H1 (cell line): Measurements from ENCODE around the gene COG7. TPM values are rescaled to one million over a fixed set of nuclear protein-coding genes. Genes with fewer than 3 reads are reported as not detected.

Experiments
- CTCF ChIA-PET: fragments of 300-600 bp; sonication (Branson Sonifier 250); formaldehyde crosslinking; loops from one replicate; lab custom pipeline; 2021; ENCODE audit not compliant: partially characterized antibody; lab: Charles Lee
- POLR2A ChIA-PET: fragments of 300-600 bp; sonication (Branson Sonifier 250); formaldehyde crosslinking; loops from one replicate; lab custom pipeline; 2021; ENCODE audit warnings: inconsistent platforms; ENCODE audit not compliant: partially characterized antibody; lab: Charles Lee
- DNase-seq, 2 experiments: peaks; one replicate each; pipeline versions ENCODE4 v3.0.0 to v3.0.0-alpha.2; 2010 to 2022; ENCODE audit warnings: low spot score in 2 of 2, low read depth in 1 of 2, mixed read lengths in 1 of 2
- FAIRE-seq: peaks from 2 replicates; lab custom pipeline; 2011; peaks lifted over from hg19 to GRCh38; lab: Jason Lieb, UNC
- H2AFZ ChIP-seq: 2 replicates; pipeline ENCODE4 v1.8.1; 2012; ENCODE audit warnings: low read length, inconsistent platforms
- H2AK5ac ChIP-seq: 2 replicates; pipeline ENCODE4 v1.6.1; 2013; ENCODE audit warnings: low read depth, low read length
- H2BK120ac ChIP-seq: replicated peaks from 2 replicates; pipeline ENCODE3; 2013; ENCODE audit warnings: low read depth, low read length, inconsistent platforms
- H2BK12ac ChIP-seq: 2 replicates; pipeline ENCODE4 v1.6.1; 2013; ENCODE audit warnings: low read depth, low read length
- H2BK15ac ChIP-seq: 2 replicates; pipeline ENCODE4 v1.6.1; 2013; ENCODE audit warnings: low read length
- H2BK20ac ChIP-seq: 2 replicates; pipeline ENCODE4 v1.6.1; 2013; ENCODE audit warnings: low read length
- H2BK5ac ChIP-seq: 2 replicates; pipeline ENCODE4 v1.6.1; 2013; ENCODE audit warnings: low read depth, low read length
- H3K14ac ChIP-seq: 2 replicates; pipeline ENCODE4 v1.6.1; 2013; ENCODE audit warnings: inconsistent platforms; ENCODE audit not compliant: insufficient read length
- H3K18ac ChIP-seq: 2 replicates; pipeline ENCODE4 v1.6.1; 2013; ENCODE audit warnings: low read length; ENCODE audit errors: extremely low read depth
- H3K23ac ChIP-seq: 2 replicates; pipeline ENCODE4 v1.6.1; 2013; ENCODE audit warnings: inconsistent platforms; ENCODE audit not compliant: insufficient read length
- H3K23me2 ChIP-seq: 2 replicates; pipeline ENCODE4 v1.6.1; 2013; ENCODE audit warnings: low read depth, low read length
- H3K27ac ChIP-seq: 2 replicates; pipeline ENCODE4 v1.6.1; 2011; ENCODE audit warnings: low read depth, low read length, inconsistent platforms
- H3K27me3 ChIP-seq, 4 experiments: replicated peaks in 1 of 4; 1 replicate in 1 of 4; 2 replicates in 3 of 4; pipeline versions ENCODE4 v1.6.1 to v1.8.1; 2011 to 2013; ENCODE audit warnings: low read length in 3 of 4, mild to moderate bottlenecking in 3 of 4, inconsistent platforms in 2 of 4, mixed read lengths in 2 of 4, moderate library complexity in 1 of 4; ENCODE audit not compliant: control insufficient read depth in 3 of 4, insufficient read depth in 3 of 4; ENCODE audit errors: extremely low read depth in 1 of 4
- H3K36me3 ChIP-seq, 4 experiments: 2 replicates each; pipeline versions ENCODE4 v1.6.1 to v1.8.1; 2011 to 2013; ENCODE audit warnings: mild to moderate bottlenecking in 4 of 4, low read length in 3 of 4, moderate library complexity in 2 of 4, control low read depth in 1 of 4, inconsistent platforms in 1 of 4; ENCODE audit not compliant: insufficient read depth in 4 of 4, control insufficient read depth in 2 of 4
- H3K4ac ChIP-seq: replicated peaks from 2 replicates; pipeline ENCODE3; 2013; ENCODE audit warnings: low read length, low read depth, mixed read lengths, inconsistent platforms; ENCODE audit not compliant: insufficient read length
- H3K4me1 ChIP-seq, 4 experiments: replicated peaks in 1 of 4; 1 replicate in 1 of 4; 2 replicates in 3 of 4; pipeline versions ENCODE4 v1.6.1 to v1.8.1; 2011 to 2013; ENCODE audit warnings: low read length in 3 of 4, inconsistent platforms in 2 of 4, mixed read lengths in 1 of 4; ENCODE audit not compliant: insufficient read depth in 4 of 4, control insufficient read depth in 3 of 4
- H3K4me2 ChIP-seq, 2 experiments: 2 replicates each; pipeline versions ENCODE4 v1.6.1 to v1.8.1; 2011 to 2013; ENCODE audit warnings: low read depth in 2 of 2, low read length in 2 of 2, control low read depth in 1 of 2, inconsistent platforms in 1 of 2, mild to moderate bottlenecking in 1 of 2; ENCODE audit not compliant: insufficient read depth in 1 of 2
- H3K4me3 ChIP-seq, 4 experiments: fragments of 200-600, 300-600 bp in 1 of 4; sonication (generic), shearing (Covaris generic), sonication (Bioruptor Twin) in 1 of 4; 2 replicates each; pipeline versions ENCODE4 v1.5.1 to v1.8.1; 2011 to 2016; ENCODE audit warnings: low read length in 4 of 4, low read depth in 3 of 4, control low read depth in 2 of 4, inconsistent platforms in 2 of 4, mild to moderate bottlenecking in 2 of 4, mixed read lengths in 1 of 4, moderate library complexity in 1 of 4; ENCODE audit not compliant: insufficient read depth in 2 of 4; ENCODE audit errors: extremely low read depth in 1 of 4
- H3K56ac ChIP-seq: replicated peaks from 2 replicates; pipeline ENCODE3; 2013; ENCODE audit warnings: low read depth, mild to moderate bottlenecking, mixed read lengths, low read length, inconsistent platforms; ENCODE audit not compliant: insufficient read length
- H3K79me1 ChIP-seq: 2 replicates; pipeline ENCODE4 v1.6.1; 2013; ENCODE audit warnings: low read depth, low read length, control low read depth
- H3K79me2 ChIP-seq, 2 experiments: 2 replicates each; pipeline versions ENCODE4 v1.6.1 to v1.8.1; 2012 to 2013; ENCODE audit warnings: low read length in 2 of 2, mild to moderate bottlenecking in 2 of 2, inconsistent platforms in 1 of 2; ENCODE audit not compliant: insufficient read depth in 2 of 2, control insufficient read depth in 1 of 2
- H3K9ac ChIP-seq, 4 experiments: replicated peaks in 1 of 4; 1 replicate in 1 of 4; 2 replicates in 3 of 4; pipeline versions ENCODE4 v1.6.1 to v1.8.1; 2011 to 2013; ENCODE audit warnings: low read depth in 3 of 4, low read length in 3 of 4, control low read depth in 2 of 4, mild to moderate bottlenecking in 2 of 4, moderate library complexity in 2 of 4, inconsistent platforms in 1 of 4; ENCODE audit errors: extremely low read depth in 1 of 4
- H3K9me3 ChIP-seq, 2 experiments: 2 replicates each; pipeline versions ENCODE4 v1.6.1 to v1.8.1; 2012 to 2013; ENCODE audit warnings: mild to moderate bottlenecking in 2 of 2, moderate library complexity in 2 of 2, control low read depth in 1 of 2, inconsistent platforms in 1 of 2, low read depth in 1 of 2, low read length in 1 of 2, mixed read lengths in 1 of 2; ENCODE audit not compliant: insufficient read depth in 2 of 2
- H4K20me1 ChIP-seq, 2 experiments: replicated peaks in 1 of 2; 2 replicates each; pipeline versions ENCODE3 to v1.8.1; 2011 to 2013; ENCODE audit warnings: inconsistent platforms in 2 of 2, low read length in 2 of 2, mild to moderate bottlenecking in 1 of 2; ENCODE audit not compliant: insufficient read depth in 2 of 2, control insufficient read depth in 1 of 2
- H4K5ac ChIP-seq: 2 replicates; pipeline ENCODE4 v1.6.1; 2013; ENCODE audit warnings: low read length, low read depth, mixed read lengths, inconsistent platforms; ENCODE audit not compliant: insufficient read length
- H4K8ac ChIP-seq: 2 replicates; pipeline ENCODE4 v1.8.0; 2013; ENCODE audit warnings: mild to moderate bottlenecking, moderate library complexity, low read length, inconsistent platforms; ENCODE audit not compliant: insufficient read depth; ENCODE audit errors: extremely low read depth
- H4K91ac ChIP-seq: replicated peaks from 2 replicates; pipeline ENCODE3; 2013; ENCODE audit warnings: low read length, mixed read lengths, inconsistent platforms; ENCODE audit not compliant: insufficient read length
- BCL11A ChIP-seq, 2 experiments: IDR thresholded peaks; one replicate each; pipeline ENCODE4 v1.6.1; 2011; ENCODE audit warnings: low read depth in 2 of 2, low read length in 2 of 2, mild to moderate bottlenecking in 2 of 2
- CHD2 ChIP-seq: IDR thresholded peaks from 2 replicates; pipeline ENCODE4 v1.6.1; 2012; ENCODE audit warnings: low read length, improper control_type of control experiment
- CREB1 ChIP-seq: IDR thresholded peaks from 2 replicates; pipeline ENCODE4 v1.6.1; 2012; ENCODE audit warnings: inconsistent platforms
- EGR1 ChIP-seq: IDR thresholded peaks from 2 replicates; pipeline ENCODE4 v1.6.1; 2011; ENCODE audit warnings: low read depth, low read length, borderline replicate concordance
- PHF8 ChIP-seq: fragments of 200-600 bp; sonication (generic); conservative IDR thresholded peaks from 2 replicates; pipeline ENCODE4 v1.7.1; 2012; ENCODE audit warnings: low read depth, mild to moderate bottlenecking, inconsistent platforms, low read length, moderate library complexity
- YY1 ChIP-seq: IDR thresholded peaks from 2 replicates; pipeline ENCODE4 v1.6.1; 2011; ENCODE audit warnings: low read depth, mild to moderate bottlenecking, low read length
- WGBS, 2 experiments: shearing (Covaris generic) in 1 of 2; methylation state at CpG; one replicate each; pipeline versions ENCODE4 v1.1.6 to v1.1.7; 2013 to 2015; ENCODE audit warnings: low lambda C conversion rate in 2 of 2, mixed read lengths in 2 of 2, inconsistent platforms in 1 of 2, low coverage in 1 of 2, missing lambda C conversion rate in 1 of 2; ENCODE audit not compliant: insufficient replicate concordance in 2 of 2, insufficient coverage in 1 of 2, insufficient read length in 1 of 2; ENCODE audit errors: extremely low coverage in 1 of 2, missing lambda C conversion rate in 1 of 2; 5-methylcytosine and 5-hydroxymethylcytosine counted together
- polyA plus RNA-seq, 7 experiments: library from polyadenylated mRNA; depleted of rRNA in 3 of 7; stranded (reverse) in 5 of 7; unstranded in 2 of 7; fragments of >200 nt in 5 of 7; fragments of 200-250 nt in 2 of 7; gene quantifications; 1 replicate in 5 of 7; 2 replicates in 1 of 7; 4 replicates in 1 of 7; pipeline versions ENCODE4 v1.2.1 to v1.2.3, GENCODE V29; 2011 to 2013; ENCODE audit warnings: missing spikeins in 2 of 7, mixed read lengths in 2 of 7
- total RNA-seq: library from RNA; stranded (reverse); fragmentation: NEBNext Ultra II Directional; extraction: Animal tissue kit (Norgen Biotek cat#: 25700); gene quantifications from 2 replicates; pipeline ENCODE4 v1.2.1, GENCODE V29; 2021

Gene COG7
- total and polyA plus RNA-seq, 2 of the 8 experiments (the other 6 are each of a cell fraction or from before 2014, with no cell fraction given) = 17.2 to 40.4 TPM

DNA sequence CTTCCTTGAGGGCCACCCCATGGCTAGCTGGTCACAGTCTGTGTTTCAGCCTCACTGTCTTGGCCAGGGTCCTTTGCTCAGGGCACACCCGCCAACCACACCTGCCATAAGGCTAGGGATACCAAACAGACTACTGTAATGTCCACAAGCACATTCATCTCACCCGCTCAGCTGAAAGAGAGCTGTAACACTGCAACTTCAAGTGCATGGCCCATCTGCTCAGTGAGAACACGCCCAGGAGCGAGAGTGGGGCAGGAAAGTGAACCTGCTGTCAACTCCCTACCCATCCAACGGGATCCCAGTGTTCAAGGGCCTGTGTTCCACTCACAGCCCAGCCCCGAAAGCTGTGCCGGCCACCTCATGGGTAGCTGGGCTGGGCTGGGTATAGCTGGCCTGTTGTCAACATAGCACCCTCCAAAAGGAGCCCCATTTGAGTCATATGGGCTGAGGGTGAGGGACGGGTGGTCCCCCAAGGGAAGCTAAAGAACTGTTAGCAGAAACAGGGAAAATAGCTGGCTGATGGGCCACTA, 95.2 kb downstream of the COG7 start:
- WGBS, 2 experiments = 83% methylated on average over 8 of the region's 8 CpGs; no CpG with 5 or more reads in 1 of the 2 experiments
- no peak overlapping the region for H3K27ac ChIP-seq
- H2AFZ ChIP-seq = no peak overlapping the region
- H3K56ac ChIP-seq = no peak overlapping the region
- no peaks in the 10 kb centered on the region; a peak in 1 of 7 replicates for H3K4me1 ChIP-seq
- H4K5ac ChIP-seq = no peak overlapping the region
- TF ChIP-seq BCL11A (IDR thresholded peaks at IDR 0.05; ENCODE audit: low read depth in 2 of 2, low read length in 2 of 2) = no peak
- no peak for TF ChIP-seq PHF8
- no peak for TF ChIP-seq CHD2
- TF ChIP-seq EGR1 = no peak
- TF ChIP-seq YY1 = no peak
- TF ChIP-seq CREB1 = no peak
- H2BK20ac ChIP-seq = no peak overlapping the region
- no peak overlapping the region for H3K14ac ChIP-seq
- no peak for FAIRE-seq
- H2BK15ac ChIP-seq = no peak overlapping the region
- CTCF ChIA-PET = interaction anchor here (0.6 to 3.7 kb wide), 7 partner anchors 9 to 79 kb away, joined by 3 to 18 read pairs (median 6); no protein-coding TSS in a partner anchor
- H3K79me1 ChIP-seq = no peaks in the 10 kb centered on the region
- no peak overlapping the region for H4K91ac ChIP-seq
- no peak for DNase-seq
- no peaks in the 10 kb centered on the region for H3K79me2 ChIP-seq
- H3K23me2 ChIP-seq = no peaks in the 10 kb centered on the region
- no peaks in the 10 kb centered on the region for H3K27me3 ChIP-seq
- POLR2A ChIA-PET = no interaction called here
- no peaks in the 10 kb centered on the region for H3K36me3 ChIP-seq
- H2BK120ac ChIP-seq = no peak overlapping the region
- H2AK5ac ChIP-seq = no peak overlapping the region
- H3K9me3 ChIP-seq = no peaks in the 10 kb centered on the region
- H3K18ac ChIP-seq = no peak overlapping the region
- no peak overlapping the region for H3K9ac ChIP-seq
- H3K4ac ChIP-seq = no peak overlapping the region
- no peak overlapping the region for H3K4me3 ChIP-seq
- H2BK12ac ChIP-seq = no peak overlapping the region
- H3K4me2 ChIP-seq = no peak overlapping the region
- H2BK5ac ChIP-seq = no peak overlapping the region
- H4K8ac ChIP-seq = peak overlapping the region; percentile 46; the same call in 1 of the 2 replicates
- no peak overlapping the region for H3K23ac ChIP-seq
- no peaks in the 10 kb centered on the region for H4K20me1 ChIP-seq
